HT1080 (cell line): ENCODE measurements around the gene TNFSF13B. TPM values are rescaled to one million over a fixed set of nuclear protein-coding genes. Genes with fewer than 3 reads are reported as not detected.

Experiments used
- DNase-seq: peaks from one replicate; pipeline ENCODE4 v3.0.0-alpha.2; 2015; ENCODE audit warnings: low read depth
- small RNA-seq: library from RNA; depleted of rRNA; stranded (forward); fragments of <200 nt; gene quantifications from one replicate; pipeline ENCODE3, GENCODE V24; 2014
- total RNA-seq: library from RNA; depleted of rRNA; stranded (reverse); fragments of >200 nt; shearing (Covaris generic); gene quantifications from 2 replicates; pipeline ENCODE4 v1.2.3, GENCODE V29; 2014; rRNA removed

TNFSF13B gene
- total RNA-seq, 1 experiment from 2014 or later, result 0.39 TPM

DNA sequence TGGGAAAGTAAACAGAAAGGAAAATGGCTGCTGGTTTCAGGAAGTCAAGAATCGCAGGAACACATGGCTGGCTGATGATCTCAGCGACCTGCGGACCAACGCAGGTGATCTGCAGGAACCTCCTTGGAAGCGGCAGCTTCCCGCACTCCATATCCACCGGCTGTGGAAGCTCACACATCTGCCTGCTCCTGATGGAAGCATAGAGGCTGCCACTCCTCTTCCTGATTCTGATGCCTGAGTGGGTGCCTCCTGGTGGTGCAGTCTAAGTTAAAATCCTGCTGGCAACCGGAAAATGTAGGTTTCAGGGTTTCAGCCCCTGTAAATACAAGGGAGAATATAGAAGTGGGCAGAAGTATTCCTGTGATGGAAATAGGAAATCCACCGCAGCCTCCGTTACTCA, 75.5 kb downstream of the TNFSF13B start:
- DNase-seq, result no peak

DNA sequence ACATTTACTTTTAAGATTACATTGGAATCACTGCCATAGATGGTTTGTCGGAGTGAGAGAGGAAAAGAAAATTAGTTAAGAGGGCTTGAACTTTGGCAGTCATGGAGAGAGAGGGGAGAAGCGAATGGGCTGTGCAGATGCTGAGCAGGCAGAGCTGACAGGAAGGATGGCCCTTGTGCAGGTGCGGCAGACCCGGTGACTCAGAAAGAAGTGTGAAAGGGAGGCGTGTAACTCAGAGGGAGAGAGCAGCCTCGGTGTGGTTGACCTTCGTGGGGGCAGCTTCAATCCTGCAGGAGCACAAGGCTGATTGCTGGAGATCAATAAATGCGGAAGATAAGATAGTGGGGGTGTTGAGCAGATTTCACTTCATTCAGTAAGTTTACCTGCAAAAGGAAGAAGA, 76.9 kb downstream of the TNFSF13B start:
- no peak for DNase-seq

DNA sequence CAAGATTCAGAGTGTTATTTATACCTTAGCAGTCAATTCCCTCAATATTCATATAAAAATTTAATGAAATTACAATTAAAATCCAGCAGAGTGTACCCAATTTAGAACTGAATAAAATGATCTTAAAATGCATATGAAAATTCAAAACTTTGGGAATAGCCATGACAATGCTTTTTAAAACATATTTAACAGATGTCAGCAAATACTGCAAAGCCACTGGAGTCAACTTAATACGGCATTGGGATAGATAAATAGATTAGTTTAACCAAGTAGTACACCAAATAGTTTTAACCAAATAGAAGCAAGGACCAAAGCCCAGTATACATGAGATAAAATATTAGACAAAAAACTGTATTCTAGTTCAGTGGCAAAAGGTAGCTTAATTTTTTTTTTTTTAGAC, 79.8 kb downstream of the TNFSF13B start:
- no peak for DNase-seq

DNA sequence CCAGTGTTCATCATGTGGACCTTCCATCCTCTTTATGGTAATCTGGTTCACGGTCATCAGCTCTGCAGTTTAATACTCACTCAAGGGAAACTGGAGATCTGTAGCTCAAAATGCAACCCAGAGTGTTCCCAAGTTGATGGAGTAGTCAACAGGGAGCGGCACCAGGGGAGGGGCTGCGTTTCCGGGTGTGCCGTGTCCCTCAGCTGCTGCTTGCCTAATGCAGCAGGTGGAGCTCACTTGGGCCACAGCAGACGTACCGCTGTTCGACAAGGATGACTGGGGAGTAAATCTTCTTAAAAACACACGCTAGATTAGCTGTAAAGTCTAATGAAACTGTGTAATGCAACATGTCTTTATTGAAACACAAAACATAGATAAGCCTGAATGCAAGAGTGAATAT, 81.1 kb downstream of the TNFSF13B start:
- DNase-seq, result no peak

DNA sequence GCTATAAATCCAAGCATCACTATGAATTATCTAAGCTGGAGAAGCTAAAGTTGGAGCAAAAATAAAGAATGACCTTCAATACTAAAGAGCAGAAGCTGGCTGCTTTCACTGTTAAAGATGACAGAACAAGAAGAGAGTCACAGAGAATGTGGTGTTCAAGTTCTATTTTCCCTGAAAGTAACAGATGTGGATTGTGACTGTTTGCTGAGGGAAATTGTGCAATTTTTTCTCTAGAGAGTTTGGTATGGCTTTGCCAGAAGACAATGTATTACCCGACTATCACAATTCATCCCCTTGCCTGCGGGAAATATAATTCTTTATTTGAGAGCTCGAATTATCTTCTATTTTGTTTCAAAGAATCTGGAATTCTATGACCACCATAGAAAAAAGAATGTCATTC, 83.1 kb downstream of the TNFSF13B start:
- DNase-seq, result no peak

DNA sequence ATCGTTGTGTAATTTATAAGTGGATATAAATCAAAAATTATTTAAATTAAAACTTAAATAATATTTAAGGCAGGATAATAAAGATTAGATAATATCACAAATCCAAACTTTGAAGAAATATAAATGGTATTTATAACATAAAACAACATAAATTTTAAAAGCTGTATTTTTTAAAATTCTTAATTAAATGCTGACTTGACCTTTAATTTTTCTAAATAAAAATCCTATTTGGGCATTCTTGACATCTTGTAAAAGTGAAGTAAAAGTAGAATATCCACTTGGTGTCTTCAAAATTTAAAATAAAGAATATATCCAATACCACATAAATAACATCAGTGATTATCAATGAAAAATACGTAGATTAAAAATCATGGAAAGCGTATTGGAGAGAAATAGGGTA, 87.7 kb downstream of the TNFSF13B start:
- no peak for DNase-seq

Small RNA genes lying within 50 kb of the gene (small RNA-seq; reads per million reads assigned to genes)
- gene RNA5SP39, result not detected

Other genes starting within 250 kb of the TNFSF13B start
- gene LIG4, start 54.2 kb upstream of the TNFSF13B start, total RNA-seq, result 9.0 and 10.2 TPM in 2 replicates
- 5.2 and 7.0 TPM in 2 replicates for gene ABHD13, start 51.3 kb upstream of the TNFSF13B start, total RNA-seq